Stromal cell of bone marrow (primary cell): ENCODE measurements around the gene SLIRP.
"Not testable (repeated sequence)": the region's sequence is repeated elsewhere in the genome, so short reads cannot be mapped to it uniquely, and the experiment has no call there.

Experiments used
- DNase-seq: peaks from one replicate; pipeline ENCODE4 v3.0.0-alpha.2; 2012; ENCODE audit warnings: low read depth

Gene SLIRP

GRCh38 chr14:77746064-77746702, 38.3 kb downstream of the SLIRP start:
- no peak for DNase-seq

GRCh38 chr14:77747425-77747824, 39.5 kb downstream of the SLIRP start:
- not testable (repeated sequence) for DNase-seq

GRCh38 chr14:77752266-77752665, 44.4 kb downstream of the SLIRP start:
- DNase-seq, result no peak

GRCh38 chr14:77752799-77753516, 45.1 kb downstream of the SLIRP start:
- no peak for DNase-seq

DNA sequence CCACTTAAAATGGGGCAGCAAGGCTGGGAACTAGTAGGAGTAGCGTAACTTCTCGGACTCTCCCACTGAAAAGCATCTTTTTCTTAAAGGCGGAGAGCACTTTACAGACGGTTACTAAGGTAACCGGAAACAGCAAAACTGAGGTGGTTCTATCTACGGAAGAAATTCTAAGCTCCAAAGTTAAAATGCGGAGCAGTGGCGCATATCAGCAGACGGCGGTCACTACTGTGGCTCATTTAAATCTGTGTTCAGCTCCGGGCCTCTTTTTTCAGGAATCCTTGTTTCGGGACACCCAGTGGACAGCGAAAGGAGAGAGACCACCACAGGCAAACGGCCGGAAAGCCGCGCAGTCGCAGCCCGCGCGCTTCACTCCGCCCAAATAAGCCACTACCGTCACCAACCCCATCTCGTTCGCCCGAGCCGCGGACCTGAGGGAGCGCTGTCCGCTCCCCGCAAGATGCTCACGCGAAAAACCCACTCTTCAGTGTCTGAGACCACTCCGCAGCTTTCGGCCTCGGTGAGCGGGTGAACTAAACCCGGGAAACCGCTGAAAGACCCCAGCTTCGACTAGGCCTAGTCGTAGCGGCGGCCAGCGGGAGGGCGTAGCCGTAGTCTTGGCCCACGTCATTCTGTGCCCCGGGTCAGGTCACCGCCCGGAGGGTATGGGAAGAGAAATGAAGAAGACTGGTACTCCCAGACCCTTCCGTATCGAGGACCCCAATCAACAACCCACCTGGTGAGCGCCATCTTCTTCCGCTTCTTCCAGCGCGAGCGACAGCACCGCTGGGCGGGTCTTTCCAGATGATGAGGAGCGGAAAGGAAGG, 52.7 kb downstream of the SLIRP start, which contains the start of gene SNW1:
SNW1 (minus strand) TSS at position 776 of the 824 bp plus-strand sequence; CDS start at position 747, 29 bp downstream.
- DNase-seq, result peak; percentile 89

GRCh38 chr14:77761205-77761931, 53.5 kb downstream of the SLIRP start:
- peak; percentile 89 for DNase-seq

GRCh38 chr14:77763316-77763715, 55.4 kb downstream of the SLIRP start:
- DNase-seq, result no peak

- no peak for DNase-seq
Observed at GRCh38 chr14:77763978-77764377, 56.1 kb downstream of the SLIRP start.
